D721Med (cell line): ENCODE measurements around the gene LPA.

Experiments used
- DNase-seq: peaks from one replicate; pipeline ENCODE4 v3.0.0; 2011; ENCODE audit warnings: low spot score; ENCODE audit not compliant: insufficient read length
- FAIRE-seq: peaks from 2 replicates; lab custom pipeline; 2011; peaks lifted over from hg19 to GRCh38; lab: Jason Lieb, UNC
- TF ChIP-seq, protein P1 (sequence below): IDR thresholded peaks from 2 replicates; pipeline ENCODE4 v1.5.1; 2012; ENCODE audit warnings: mild to moderate bottlenecking, control low read depth; ENCODE audit not compliant: insufficient read depth; ENCODE audit errors: missing control alignments

Gene LPA

DNA sequence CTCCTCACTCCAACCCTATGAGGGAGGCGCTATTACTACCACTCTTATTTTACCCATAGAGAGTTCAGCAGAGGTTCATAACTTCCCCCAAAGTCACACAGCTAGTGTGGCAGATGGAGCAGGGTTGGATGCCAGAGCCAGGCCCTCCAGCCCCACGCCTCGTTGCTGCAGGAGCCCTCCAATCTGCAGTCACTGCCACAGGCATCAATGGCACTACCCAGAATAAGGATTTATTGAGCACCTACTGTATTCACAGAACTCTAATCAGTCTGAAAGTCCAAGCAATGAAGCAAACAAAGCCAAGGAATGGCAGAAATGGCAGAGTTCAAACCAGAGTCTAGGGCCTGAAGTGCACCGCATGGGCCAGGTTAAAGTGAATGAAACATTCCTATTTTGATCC, 144.9 kb downstream of the LPA start:
- DNase-seq = no peak
- no peak for FAIRE-seq
- TF ChIP-seq, protein P1, sequence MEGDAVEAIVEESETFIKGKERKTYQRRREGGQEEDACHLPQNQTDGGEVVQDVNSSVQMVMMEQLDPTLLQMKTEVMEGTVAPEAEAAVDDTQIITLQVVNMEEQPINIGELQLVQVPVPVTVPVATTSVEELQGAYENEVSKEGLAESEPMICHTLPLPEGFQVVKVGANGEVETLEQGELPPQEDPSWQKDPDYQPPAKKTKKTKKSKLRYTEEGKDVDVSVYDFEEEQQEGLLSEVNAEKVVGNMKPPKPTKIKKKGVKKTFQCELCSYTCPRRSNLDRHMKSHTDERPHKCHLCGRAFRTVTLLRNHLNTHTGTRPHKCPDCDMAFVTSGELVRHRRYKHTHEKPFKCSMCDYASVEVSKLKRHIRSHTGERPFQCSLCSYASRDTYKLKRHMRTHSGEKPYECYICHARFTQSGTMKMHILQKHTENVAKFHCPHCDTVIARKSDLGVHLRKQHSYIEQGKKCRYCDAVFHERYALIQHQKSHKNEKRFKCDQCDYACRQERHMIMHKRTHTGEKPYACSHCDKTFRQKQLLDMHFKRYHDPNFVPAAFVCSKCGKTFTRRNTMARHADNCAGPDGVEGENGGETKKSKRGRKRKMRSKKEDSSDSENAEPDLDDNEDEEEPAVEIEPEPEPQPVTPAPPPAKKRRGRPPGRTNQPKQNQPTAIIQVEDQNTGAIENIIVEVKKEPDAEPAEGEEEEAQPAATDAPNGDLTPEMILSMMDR = no peak

DNA sequence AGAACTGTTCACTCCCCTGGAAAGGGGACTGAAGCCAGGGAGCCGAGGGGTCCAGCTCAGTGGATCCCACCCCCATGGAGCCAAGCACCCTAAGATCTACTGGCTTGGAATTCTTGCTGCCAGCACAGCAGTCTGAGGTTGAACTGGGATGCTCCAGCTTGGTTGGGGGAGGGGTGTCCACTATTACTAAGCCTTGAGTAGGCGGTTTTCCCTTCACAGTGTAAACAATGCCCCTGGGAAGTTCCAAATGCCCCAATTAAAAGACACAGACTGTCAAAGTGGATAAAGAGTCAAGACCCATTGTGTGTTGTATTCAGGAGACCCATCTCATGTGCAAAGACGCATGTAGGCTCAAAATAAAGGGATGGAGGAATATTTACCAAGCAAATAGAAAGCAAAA, 150.2 kb downstream of the LPA start:
- TF ChIP-seq, protein P1 = no peak

DNA sequence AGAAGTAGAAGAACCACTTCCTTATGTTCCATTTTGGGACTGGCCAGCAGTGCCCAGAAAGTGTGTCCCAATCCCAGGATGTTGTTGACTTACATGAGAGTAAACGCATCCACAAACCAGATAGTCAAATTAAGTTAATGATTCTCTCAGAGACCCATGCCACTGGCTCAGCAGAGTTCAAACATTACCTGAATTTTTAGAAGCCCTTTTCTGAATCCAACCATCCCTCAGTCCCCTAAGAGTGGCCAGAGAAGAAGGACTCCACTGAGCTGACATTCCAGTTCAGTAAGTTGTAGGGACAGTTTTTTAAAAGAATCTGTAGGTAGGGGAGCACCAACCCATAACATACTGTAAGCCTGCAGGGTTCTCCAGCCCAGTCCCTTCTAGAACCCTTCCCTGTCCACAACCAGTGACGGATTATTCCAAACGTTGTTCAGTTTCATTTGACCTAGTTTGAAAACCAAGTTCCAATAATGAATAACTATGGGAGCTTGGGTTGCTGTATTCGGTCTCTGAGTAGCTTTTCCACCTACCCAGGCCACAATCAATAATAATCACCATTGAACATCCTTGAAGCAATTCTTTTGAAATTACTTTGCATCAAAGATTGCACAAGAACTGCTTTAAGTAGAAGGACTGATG, 153.0 kb downstream of the LPA start:
- TF ChIP-seq, protein P1 = no peak
- DNase-seq (no peak), FAIRE-seq (no peak)

More for the DNA sequence above, 150.2 kb downstream of the LPA start:
- DNase-seq (no peak), FAIRE-seq (no peak)

DNA sequence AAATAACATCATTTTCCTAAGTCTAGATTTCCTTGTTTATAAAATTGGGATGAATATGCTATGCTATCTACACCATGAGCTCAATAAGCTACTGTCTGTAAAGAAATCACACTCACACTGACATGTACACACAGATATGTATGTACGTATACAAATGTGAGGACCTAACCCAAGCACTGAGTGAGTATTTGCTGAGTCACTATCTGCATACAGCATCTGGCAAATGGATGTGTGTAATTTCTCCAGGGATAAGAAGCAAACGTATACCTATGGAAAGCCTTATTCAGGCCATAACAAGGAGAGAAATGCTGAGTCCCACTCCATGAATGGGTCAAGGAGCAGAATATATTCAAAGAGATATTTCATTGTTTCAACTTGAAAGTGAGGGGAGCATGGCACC, 153.9 kb downstream of the LPA start:
- DNase-seq = no peak
- FAIRE-seq = no peak
- TF ChIP-seq, protein P1 = no peak

DNA sequence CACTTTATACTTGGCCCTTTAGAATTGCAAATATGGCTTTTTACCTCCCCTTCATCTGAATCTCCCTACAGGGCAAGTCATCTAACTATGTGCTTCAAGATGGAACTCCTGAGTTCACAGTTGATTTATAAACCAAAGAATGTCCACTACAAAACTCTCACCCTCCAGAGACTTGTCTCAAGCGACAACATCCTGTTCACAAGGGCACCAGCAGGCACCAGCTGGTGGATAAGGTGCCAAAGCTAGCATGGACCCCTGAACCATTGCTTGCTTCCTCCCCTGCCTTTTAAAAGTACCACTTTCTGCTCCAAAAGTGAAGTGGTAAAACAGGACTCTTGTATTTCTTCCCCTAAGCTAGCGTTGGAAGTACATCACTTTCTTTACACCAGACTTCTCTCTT, 154.5 kb downstream of the LPA start:
- TF ChIP-seq, protein P1 = no peak
- no peak for FAIRE-seq
- DNase-seq = no peak

DNA sequence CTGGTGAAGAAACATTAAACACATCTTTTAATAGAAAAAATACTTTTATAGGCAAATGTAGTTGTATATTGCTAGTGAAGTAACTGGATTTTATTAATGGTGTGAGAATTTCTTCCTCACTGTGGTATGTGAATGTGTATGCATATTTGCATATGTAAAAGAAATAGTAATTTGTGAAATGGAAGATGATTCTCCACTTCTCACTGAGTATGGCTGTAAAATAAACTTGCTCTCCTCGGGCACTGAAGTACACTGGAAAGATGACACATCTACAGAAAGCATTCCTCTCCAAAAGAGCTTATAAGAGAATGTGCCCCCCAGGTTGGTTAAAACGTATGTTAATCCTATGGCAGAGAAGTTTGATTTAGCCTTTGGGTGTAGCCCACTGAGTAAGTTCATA, 155.5 kb downstream of the LPA start:
- FAIRE-seq (no peak), DNase-seq (no peak)
- TF ChIP-seq, protein P1 = no peak

DNA sequence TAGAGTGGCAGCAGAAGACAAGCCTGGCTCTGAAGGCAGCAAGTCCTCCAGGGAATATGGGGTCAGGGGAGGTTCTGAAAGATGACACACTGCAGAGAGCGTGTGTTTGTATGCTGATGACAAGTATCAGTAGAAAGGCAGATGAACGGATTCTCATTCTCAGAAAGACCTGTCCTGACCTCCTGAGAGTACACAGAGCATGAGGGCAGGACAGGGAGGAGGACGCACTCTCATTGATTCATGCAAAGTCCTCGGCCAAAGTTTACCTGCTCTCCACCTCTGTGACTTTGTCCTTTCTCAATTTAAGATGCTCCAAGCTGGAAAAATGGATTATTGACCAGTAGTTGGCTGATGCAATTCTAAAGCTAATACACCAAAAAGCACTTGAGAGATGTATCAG, 156.7 kb downstream of the LPA start:
- FAIRE-seq (no peak), DNase-seq (no peak)
- TF ChIP-seq, protein P1 = no peak
